Inflammatory macrophage (primary cell): ENCODE measurements around the gene PLXDC1.
A peak's percentile ranks its signal among the peaks of the same experiment; 100 is the strongest.

Experiments
- DNase-seq, 2 donors: peaks; one replicate each; pipeline ENCODE4 v3.0.0-alpha.2; 2020 to 2022

Gene PLXDC1

DNA sequence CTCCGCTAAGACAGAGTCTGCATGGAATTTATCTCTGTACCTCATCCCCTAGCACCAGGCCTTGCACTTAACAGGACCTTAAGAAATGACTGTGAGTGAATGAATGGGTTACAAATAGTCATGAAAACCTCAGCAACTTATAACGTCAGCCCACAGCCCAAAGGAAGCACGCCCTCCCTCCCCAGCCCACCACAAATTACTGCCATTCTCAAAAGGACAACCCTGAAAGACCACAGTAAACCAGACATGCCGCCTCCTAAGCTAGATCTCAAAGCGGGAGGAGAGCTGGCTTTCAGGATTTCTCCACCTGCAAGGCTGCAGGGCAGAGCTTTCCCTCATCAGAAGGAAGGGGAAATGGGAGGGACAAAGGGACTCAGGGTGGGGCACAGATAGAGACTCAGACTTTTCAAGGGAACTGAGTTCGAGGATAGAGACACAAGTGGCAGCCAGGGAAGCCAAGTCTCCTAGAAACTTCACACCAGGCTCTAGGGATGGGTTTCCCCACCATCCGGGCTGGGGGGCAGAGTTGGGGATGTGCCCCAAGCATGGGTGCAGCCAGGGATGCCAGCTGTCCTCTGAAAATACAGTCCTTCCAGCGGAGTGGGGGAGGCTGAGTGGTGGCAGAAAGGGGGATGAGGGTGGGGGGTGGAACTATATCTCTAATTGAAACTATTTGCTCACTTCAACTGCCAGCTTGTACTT is 56.7 kb downstream of the PLXDC1 start:
- DNase-seq = peak in 1 of 2 donors; percentile 7

DNA sequence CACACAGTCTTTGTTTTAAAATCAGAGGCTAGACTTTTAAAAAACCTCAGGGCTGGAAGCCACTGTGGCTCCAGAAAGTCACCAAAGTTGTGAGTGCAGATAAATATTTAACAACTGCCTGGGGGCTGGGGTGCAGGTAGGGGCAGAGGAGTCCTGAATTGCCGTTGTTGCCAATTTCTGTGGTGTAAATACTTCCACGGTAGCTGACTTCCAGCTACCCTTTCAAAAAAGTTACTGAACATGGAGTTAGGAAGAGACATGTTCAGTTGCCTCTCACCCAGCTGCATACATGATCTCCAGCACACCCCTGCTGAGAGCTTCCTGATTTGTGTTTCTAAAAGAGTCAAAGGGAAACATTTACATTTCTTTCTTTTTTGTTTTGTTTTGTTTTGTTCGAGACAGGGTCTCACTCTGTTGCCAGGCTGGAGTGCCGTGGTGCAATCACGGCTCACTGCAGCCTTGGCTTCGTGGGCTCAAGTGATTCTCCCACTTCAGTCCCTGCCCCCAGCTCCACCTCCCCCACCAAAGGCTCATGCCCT is 58.7 kb downstream of the PLXDC1 start:
- DNase-seq = peak; percentile 26 to 40

GRCh38 chr17:39090908-39091665 is 60.4 kb downstream of the PLXDC1 start:
- DNase-seq = peak; percentile 8 to 63

DNA sequence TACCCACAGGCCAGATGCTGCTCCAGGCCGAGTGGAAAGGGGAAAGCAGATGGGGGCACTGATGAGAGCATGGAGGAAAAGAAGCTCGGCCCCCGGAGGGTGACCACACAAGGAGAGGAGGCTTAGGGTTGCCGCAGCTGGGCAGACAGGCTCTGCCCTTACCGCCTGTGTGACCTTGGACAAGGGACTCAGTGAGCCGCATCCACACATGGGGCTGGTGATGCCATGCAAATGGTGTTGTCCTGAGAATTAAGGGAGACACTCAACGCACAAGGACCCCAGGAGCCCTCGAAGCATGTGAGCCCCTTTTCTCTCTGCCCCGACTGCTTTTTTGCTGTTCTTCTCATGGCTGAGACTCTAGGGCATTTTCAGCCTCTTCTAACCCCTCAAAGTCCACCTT is 61.0 kb downstream of the PLXDC1 start:
- no peak for DNase-seq

DNA sequence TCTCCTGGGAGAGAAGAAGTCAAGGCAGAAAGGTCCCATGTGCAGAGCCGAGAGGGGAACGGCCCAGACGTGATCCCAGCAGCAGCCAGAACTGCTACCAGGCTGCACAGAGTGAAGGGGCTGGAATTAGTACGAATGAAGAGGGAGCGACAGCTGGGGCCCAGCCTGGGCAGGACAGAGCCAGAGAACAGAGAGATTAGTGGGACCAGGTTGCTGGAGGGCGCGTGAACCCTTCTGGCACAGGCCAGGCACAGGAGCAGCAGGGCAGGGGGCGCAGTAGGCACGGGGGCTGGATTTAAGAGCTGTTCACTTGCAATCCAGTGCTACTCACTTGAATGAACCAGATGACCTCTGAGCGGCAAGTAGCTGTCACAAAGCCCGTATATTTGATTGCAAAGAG is 66.9 kb downstream of the PLXDC1 start:
- no peak for DNase-seq

GRCh38 chr17:39083270-39083669 is 68.2 kb downstream of the PLXDC1 start:
- DNase-seq = no peak

GRCh38 chr17:39082482-39082881 is 69.0 kb downstream of the PLXDC1 start:
- DNase-seq = no peak

DNA sequence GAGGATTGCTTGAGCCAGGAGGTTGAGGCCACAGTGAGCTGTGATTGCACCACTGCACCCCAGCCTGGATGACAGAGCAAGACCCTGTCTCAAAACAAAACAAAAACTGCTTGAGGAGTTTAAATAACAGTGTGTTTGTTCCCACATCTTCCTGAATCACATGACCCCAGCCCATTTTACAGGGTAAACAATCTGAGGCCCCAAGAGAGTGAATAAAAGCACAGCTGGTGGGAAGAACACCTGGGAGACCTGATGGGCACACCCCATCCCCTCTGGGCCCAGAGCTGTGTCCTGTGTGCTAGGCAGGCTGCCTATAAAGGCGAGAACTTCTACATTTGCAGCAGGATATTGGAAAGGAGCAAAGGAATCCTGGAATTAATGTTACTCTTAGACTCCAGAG is 69.6 kb downstream of the PLXDC1 start:
- no peak for DNase-seq

DNA sequence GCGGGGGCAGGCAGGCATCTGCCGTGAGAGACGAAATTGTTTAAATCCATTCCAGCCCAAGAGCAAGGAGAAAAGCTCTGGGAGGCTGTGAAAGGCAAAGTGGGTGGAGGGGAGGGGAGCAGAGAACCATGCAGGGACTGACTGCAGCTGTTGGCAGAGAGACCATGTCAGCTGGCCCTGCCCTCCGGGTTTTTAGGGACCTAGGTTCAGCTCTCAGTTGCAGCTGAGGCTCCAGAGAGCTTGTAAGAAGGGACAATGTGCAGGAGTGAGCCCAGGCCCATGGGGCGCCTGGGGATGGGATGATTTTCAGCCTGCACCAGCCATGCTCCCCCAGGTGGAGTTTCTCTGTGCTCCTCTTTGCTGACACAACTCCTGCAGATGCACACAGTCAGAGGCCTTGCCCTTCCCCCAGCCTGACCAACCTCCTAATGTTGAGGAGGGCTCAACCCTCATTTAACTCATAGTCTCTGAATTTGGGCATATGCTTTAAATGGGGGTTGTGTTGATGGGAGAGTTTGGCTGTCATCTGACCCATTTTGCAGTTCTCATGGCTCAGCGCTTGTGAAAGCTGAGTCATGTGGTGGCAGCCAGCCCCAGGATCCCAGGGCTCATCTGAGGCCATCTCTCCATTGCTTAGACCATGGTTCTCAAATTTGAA is 70.9 kb downstream of the PLXDC1 start:
- DNase-seq = peak; percentile 9 to 58

- no peak for DNase-seq
These were observed 71.6 kb downstream of the PLXDC1 start for GRCh38 chr17:39079836-39080235.

- no peak for DNase-seq
These were observed 73.6 kb downstream of the PLXDC1 start for GRCh38 chr17:39077866-39078265.

DNA sequence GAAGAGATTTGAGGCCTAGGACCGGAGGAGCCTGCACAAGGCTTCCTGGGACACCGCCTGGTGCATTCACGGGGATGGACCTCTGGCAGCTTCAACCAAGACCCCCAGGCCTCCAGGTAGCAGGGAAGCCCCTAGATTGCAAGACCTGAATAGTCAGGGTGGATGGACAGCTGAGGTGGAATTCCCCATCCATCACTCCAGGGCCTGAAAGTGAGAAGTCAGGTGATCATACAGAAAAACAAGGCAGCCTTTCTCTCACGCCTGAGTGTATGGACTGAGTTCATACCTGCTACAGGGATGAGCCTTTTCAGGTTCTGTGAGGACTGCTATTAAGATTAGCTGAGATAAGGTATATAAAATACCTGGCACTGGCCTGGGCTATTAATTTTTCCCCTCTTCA is 74.2 kb downstream of the PLXDC1 start:
- DNase-seq = no peak

DNA sequence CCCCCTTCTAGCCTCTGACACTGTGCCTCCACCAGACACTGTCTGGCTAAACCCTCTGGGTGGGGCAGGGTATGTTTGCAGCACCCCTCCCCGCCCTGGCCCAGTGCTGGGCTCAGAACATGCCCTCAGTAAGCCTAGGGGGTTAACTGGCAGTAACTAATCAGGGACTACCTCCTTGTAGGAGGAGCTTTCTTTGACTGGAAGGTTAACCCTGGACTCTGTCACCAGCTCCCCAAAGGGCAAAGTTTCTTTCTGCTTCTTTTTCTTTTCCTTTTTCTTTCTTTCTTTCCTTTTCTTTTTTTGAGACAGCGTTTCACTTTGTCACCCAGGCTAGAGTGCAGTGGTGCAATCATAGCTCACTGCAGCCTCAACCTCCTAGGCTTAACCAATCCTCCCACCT is 76.8 kb downstream of the PLXDC1 start:
- no peak for DNase-seq

DNA sequence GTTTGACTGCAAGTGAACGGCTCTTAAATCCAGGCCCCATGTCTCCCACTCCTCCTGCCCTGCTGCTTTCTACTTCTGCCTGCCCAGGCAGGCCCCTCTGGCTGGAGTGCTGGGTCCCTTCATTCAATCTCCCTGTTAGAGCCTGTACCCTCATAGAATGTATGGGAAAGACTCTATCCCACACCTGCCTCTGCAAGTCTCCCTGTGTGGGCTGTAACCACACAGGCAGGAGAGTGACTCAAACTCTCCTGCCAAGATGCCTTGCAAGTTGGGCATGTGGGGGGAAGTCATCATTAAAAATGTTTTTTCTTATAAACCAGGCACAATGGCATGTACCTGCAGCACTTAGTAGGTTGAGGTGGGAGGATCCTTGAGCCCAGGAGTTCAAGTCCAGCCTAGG is 77.5 kb downstream of the PLXDC1 start:
- DNase-seq = no peak

GRCh38 chr17:39073353-39073752 is 78.1 kb downstream of the PLXDC1 start:
- DNase-seq = no peak

DNA sequence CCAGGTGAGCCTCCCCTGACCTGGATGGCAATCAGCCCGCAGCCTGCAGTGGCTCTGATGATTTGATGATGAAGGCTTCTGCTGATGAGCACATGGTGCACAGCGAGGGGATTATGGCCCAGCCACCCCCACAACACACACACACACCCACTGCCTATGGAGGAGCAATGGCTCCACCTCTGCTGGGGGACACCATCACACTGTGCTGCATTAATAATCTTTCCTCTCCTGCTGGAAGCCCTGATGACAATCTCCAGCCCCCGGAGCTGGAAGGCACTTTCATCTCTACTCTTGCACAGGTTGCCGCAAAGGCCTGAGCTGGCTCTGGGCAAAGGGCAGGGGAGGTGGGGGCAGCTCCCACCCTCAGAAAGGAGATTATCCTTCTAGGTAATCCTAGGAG is 79.9 kb downstream of the PLXDC1 start:
- DNase-seq = no peak

- peak; percentile 56 to 67 for DNase-seq
These were observed 82.2 kb downstream of the PLXDC1 start for GRCh38 chr17:39069114-39069756.

DNA sequence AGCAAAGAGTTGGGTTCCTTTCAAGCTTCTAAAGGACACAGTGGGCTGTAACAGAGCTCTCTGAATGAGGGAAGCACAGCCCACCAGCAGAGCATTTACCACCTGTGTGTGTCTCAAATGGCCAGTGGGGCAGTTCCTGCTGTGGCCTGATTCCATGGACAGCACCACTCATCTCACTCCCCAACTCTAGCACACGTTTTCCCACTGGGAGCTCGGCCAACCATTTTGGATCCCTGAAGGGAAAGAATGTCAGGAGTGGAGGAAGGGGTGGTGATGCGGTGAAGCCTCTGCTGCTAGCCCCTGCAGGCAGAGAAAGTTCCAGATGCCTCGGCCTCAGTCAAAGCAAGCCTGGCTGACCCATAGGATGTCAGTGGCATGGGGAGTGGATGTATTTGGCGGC is 86.6 kb downstream of the PLXDC1 start:
- no peak for DNase-seq

DNA sequence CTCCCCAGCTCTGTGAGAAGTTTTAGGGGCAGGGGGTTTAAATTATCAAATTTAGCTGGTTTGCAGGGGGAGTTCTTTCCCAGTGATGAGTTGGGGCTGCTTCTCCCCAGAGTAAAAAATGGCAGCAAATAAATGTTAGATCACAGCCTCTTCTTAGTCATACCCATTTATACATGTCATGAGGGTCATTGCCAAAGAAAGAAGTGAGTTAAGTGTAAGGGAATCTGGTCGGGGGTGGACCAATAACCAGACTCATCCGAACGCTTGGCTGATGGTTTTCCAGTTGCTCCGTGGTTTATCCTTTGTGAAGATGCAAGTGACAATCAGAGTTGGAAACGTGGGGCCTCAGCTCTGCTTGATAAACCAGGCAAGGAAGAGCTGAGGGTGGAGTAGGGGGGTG is 87.1 kb downstream of the PLXDC1 start:
- DNase-seq = no peak

- DNase-seq = no peak
These were observed 87.8 kb downstream of the PLXDC1 start for GRCh38 chr17:39063681-39064069.

- DNase-seq = no peak
These were observed 88.4 kb downstream of the PLXDC1 start for GRCh38 chr17:39062846-39063680.

DNA sequence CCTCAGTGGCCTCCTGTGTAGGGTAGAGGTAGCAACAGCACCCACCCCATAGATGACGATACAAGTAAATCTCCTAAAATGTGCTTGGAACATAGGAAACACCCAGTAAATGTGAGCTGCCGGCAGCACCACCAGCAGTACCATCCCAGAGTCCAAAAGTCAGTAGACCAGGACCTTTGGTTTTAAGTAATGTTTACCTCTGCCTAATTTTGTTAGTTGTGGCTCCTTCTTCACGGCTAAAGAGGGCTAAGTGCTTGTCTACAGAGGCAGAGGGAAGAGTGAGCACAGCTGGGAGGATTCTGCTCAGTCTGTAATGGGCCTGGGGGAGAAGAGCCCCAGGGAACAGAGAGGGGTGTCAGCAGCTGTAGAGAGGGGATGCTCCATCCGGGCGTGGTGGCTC is 92.9 kb downstream of the PLXDC1 start:
- DNase-seq = no peak
